GM19035 (cell line): ENCODE results near the gene TLL2.

Source experiments
- ATAC-seq: cut with Tn5 transposase; IDR thresholded peaks from one replicate; pipeline ENCODE4 v1.9.1; 2021; ENCODE audit not compliant: unreplicated experiment

TLL2 gene

GRCh38 chr10:96367470-96367869 is 146.3 kb downstream of the TLL2 start:
- ATAC-seq: no peak

DNA sequence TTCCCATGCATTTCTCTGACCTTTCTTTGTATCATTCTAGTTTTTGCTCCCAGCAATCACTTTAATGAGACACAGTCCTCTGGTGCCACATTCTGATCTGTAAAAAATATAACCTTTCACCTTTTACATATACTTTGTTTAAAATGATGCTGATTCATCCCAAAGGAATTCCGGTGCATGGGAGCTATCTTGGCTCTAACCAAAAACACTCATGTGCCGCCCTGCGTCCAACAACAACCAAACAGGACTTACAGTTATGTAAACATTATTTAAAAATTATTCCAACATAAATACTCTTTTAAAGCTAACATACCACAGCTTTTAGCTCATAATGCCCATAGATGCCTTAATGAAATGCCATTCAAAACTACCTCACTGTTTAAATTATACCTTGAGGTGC is 147.2 kb downstream of the TLL2 start:
- no peak for ATAC-seq

DNA sequence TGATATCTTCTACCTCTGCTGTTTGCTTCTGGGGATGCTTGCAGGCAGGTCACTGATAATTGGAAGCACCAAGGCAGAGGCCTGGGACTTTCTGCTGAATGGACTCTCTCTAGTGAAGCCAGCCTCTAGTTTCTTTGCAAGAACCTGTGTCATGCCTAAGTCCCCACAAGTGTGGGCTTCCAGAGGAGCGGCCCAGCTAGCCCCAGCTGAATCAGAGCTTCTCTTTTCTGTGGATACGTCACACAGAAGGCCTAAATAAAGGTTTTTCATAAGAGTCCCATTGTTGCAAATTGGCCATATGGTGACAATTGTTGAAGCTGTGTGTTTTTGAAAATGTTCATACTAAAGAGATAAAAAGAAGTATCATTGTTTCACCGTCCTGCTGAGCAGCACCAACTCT is 148.2 kb downstream of the TLL2 start:
- ATAC-seq: no peak

GRCh38 chr10:96360766-96361165 is 153.0 kb downstream of the TLL2 start:
- no peak for ATAC-seq

GRCh38 chr10:96360331-96360730 is 153.4 kb downstream of the TLL2 start:
- no peak for ATAC-seq

DNA sequence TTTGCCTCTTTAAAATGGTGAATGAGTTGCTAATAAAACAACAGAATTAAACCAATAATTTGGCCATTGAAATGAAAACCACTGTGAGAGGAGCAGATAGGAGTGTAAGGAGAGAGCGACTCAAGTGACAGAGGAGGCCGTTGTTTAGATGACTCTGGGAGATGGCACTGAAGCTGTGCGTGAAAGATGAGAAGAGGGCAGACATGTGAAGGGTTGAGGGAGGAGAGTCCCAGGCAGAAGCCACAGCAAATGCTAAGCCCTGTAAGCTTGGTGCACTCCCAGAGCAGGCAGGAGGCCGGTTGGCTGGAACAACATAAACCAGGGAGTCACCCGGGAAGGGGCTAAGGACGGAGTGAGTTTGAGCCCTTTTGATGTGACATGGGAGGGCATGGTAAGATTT is 154.1 kb downstream of the TLL2 start:
- ATAC-seq: no peak

DNA sequence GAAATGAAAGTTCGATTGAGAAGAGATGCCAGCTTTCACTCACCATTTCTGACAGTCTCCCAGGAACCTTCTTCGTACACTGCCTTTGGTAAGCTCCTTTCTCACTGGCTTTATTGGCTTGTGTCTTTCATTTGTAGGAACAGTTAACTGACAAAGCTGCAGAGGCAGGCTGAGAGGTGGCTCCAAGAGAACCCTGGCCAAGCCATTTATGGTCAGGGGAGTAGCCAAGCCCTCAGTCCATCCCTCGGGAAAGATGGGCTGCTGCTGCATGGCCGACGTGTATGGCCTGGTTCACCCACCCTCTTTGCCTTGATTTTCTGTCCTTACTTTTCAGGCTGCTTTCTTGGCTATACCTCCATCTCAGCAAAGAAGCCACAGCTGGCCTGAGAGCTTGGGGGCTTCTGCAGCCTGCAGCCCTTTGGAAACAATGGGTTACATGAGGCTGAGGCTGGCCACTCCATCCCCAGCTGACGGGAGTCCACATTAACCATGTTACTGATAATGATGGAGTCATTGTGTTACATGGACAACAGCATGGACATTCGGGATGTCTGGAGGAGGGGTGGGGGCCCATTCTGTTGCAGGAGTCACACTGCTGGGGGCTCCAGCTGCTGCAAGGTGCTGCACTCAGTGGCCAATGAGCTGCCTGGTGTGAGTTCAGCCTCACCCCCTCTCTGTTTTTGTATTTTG is 154.7 kb downstream of the TLL2 start, which contains the start of gene OPALIN:
Gene OPALIN (minus strand): TSS at position 152 of the 690 bp plus-strand sequence. CDS start 106 bp downstream, at position 46.
- ATAC-seq: no peak

GRCh38 chr10:96357038-96357620 is 156.6 kb downstream of the TLL2 start:
- no peak for ATAC-seq

DNA sequence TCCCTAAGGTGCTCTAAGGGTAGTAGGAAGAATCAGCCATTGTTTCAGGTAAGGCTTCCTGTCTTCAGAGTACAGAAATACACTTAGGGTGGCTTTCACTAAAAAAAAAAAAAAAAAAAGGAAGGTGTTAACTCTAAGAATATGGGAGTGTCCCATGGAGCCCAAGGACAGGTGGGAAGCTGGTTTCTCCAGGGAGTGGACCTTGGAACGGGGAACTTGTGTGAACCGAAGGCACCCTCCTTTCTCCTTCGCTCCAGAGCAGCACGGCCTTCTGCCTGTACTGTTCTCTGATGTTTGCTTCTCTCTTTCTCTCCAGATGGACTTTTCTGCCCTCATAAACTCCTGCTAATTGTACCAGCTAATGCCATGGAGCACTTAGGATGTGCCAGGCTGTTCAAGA is 161.1 kb downstream of the TLL2 start:
- no peak for ATAC-seq

GRCh38 chr10:96352027-96352426 is 161.7 kb downstream of the TLL2 start:
- no peak for ATAC-seq

DNA sequence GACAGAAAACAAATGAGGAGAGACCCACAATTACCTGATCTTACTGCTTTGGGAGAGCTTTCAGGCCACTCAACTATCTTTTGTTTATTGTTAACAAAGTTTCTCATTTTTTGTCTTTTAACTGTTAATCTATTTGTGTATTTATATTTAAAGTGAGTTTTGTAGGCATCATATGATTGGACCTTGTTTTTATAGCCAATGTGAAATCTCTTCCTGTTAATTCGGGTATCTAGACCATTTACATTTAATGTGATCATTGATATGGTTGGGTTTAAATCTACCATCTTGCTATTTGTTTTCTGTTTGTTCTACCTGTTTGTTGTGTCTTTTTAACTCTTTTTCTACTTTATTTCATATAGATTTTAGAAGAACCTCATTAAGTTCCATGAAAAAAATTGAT is 167.4 kb downstream of the TLL2 start:
- no peak for ATAC-seq

- ATAC-seq: no peak
These were observed 168.5 kb downstream of the TLL2 start for GRCh38 chr10:96345222-96345621.

- ATAC-seq: no peak
These were observed 169.5 kb downstream of the TLL2 start for GRCh38 chr10:96344178-96344577.

- ATAC-seq: no peak
These were observed 171.3 kb downstream of the TLL2 start for GRCh38 chr10:96342402-96342801.

DNA sequence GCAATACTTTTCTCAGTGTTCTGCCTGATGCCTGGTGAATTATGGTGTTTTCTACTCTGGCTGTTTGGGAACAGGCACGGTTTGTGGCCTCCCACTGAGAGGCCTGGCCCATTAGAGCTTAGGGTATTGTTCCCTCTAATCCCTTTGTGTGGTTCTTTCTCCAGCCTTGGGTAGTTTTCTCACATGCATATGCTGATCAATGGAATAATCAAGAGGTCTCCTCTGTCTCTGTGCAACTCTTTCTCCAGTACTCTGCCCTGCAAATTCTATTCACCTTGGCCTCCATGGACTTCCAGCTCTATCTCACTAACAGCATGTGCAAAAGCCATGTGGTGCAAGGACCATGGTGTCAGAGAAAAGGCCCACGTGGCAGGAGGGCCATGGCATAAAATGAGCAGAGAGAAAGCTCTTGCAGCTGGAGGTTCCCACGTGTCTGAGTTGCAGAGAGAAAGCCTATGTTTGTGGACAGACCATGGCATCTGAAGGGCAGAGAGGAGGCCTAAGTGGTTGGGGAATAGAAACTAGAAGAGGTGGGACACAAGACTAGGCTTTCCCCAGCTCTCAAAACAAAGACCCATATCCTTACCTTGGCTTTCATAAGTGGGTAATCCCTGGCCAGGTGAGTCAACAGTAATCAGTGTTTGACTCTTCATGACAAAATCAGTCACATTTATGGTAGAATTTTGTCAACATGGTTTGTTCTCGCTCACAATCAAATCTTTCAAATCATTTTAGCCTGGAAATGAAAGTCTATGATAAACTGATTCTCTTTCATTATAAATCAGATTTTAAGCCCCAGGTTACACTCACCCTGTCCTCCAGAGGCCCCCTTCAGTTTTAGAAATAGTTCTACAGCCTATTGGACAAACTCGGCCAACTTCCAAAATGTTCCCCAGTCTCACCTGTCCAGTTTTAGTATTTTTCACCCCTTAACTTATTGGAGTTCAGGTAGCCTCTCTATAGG is 172.2 kb downstream of the TLL2 start:
- no peak for ATAC-seq

GRCh38 chr10:96339956-96340904 is 173.5 kb downstream of the TLL2 start:
- no peak for ATAC-seq

DNA sequence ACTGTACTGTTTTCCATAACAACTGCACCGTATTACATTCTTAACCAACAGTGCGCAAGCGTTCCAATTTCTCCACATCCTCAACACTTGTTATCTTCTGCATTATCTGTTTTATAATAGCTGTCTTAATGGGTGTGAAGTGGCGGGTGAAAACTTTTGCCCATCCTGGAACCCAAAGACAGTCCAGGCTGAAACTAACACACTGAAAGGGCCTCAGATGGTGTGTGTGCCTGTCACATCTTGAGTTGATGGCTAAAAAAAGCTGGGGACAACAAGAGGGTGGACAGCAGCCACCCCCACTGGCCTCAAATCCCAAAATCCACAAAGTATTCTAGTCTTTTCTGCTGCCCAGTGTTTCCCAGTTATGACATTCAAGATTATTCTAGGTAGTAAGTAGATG is 174.3 kb downstream of the TLL2 start:
- ATAC-seq: no peak

DNA sequence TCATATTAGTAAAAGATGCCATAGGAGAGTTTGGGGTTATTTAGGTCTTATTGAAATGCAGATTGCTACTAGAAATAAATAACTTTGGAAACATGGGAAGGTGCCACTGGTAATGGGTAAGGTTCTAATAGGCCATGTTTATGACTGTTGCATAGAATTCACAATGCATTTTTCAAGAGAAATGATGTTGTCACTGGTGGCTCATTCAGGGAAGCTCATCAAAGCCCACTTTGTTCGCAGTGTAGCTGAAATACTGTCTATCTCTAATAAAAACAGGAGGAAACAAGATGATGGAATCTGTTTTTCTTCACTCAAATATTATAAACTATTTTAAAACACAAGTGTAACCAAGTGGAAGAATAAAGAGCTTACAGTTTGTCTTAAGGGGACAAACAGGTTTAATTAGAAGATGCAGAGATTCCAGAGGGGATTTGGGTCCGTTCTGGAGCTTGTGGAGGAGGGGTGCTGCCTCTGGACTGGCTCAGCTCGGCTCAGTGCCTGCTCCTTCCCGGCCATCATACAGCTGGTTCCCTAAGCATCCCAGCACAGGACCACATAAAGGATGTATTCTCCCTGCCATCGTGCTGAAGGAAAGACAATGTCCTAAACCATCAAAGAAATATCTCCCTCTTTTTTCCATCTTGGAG is 175.3 kb downstream of the TLL2 start:
- no peak for ATAC-seq

- no peak for ATAC-seq
These were observed 176.6 kb downstream of the TLL2 start for GRCh38 chr10:96337106-96337505.
